Fibroblast of lung (primary cell): ENCODE data around the gene BBX. TPM values are rescaled to one million over a fixed set of nuclear protein-coding genes. Genes with fewer than 3 reads are reported as not detected.

Source experiments
- DNase-seq, 2 donors: peaks; one replicate each; pipeline versions ENCODE4 v3.0.0 to v3.0.0-alpha.2; 2010; ENCODE audit warnings: low read depth in 2 of 2
- H2AFZ ChIP-seq: 2 replicates; pipeline ENCODE4 v1.5.1; 2012; ENCODE audit warnings: low read length, control low read depth, inconsistent platforms
- H3K27ac ChIP-seq: 2 replicates; pipeline ENCODE4 v1.5.1; 2011; ENCODE audit warnings: low read length, control low read depth; ENCODE audit not compliant: insufficient read depth
- H3K27me3 ChIP-seq: 2 replicates; pipeline ENCODE4 v1.5.1; 2011; ENCODE audit warnings: mild to moderate bottlenecking, low read length; ENCODE audit not compliant: control insufficient read depth, insufficient read depth
- H3K36me3 ChIP-seq: 2 replicates; pipeline ENCODE4 v1.5.1; 2011; ENCODE audit warnings: low read length; ENCODE audit not compliant: control insufficient read depth, insufficient read depth
- H3K4me1 ChIP-seq: 2 replicates; pipeline ENCODE4 v1.5.1; 2011; ENCODE audit warnings: low read length; ENCODE audit not compliant: control insufficient read depth, insufficient read depth; ENCODE audit errors: extremely low read depth
- H3K4me2 ChIP-seq: 2 replicates; pipeline ENCODE4 v1.5.1; 2011; ENCODE audit warnings: low read length, control low read depth; ENCODE audit not compliant: insufficient read depth; ENCODE audit errors: extremely low read depth
- H3K4me3 ChIP-seq, 4 experiments: fragments of 200-600 bp in 1 of 4; sonication (generic) in 1 of 4; replicated peaks in 1 of 4; 2 replicates each; pipeline ENCODE4 v1.5.1; 2011 to 2016; ENCODE audit warnings: low read length in 4 of 4, low read depth in 3 of 4, mild to moderate bottlenecking in 3 of 4, control low read depth in 2 of 4, inconsistent platforms in 1 of 4, mixed read lengths in 1 of 4; ENCODE audit not compliant: insufficient read depth in 1 of 4; ENCODE audit errors: control extremely low read depth in 1 of 4
- H3K79me2 ChIP-seq: 2 replicates; pipeline ENCODE4 v1.5.1; 2012; ENCODE audit warnings: mild to moderate bottlenecking, low read length, inconsistent platforms; ENCODE audit not compliant: control insufficient read depth, insufficient read depth
- H3K9ac ChIP-seq: 2 replicates; pipeline ENCODE4 v1.5.1; 2011; ENCODE audit warnings: mild to moderate bottlenecking, low read length, control low read depth; ENCODE audit not compliant: insufficient read depth
- H3K9me3 ChIP-seq: 2 replicates; pipeline ENCODE4 v1.5.1; 2012; ENCODE audit warnings: low read depth, low read length; ENCODE audit not compliant: control insufficient read depth, insufficient read depth
- H4K20me1 ChIP-seq: 2 replicates; pipeline ENCODE4 v1.5.1; 2011; ENCODE audit warnings: low read length; ENCODE audit not compliant: control insufficient read depth, insufficient read depth; ENCODE audit errors: extremely low read depth
- EZH2 ChIP-seq: IDR thresholded peaks from 2 replicates; pipeline ENCODE4 v1.5.1; 2012; ENCODE audit warnings: low read length, control low read depth, mild to moderate bottlenecking; ENCODE audit errors: missing control alignments
- polyA plus RNA-seq, 2 donors: library from polyadenylated mRNA; depleted of rRNA in 1 of 2; stranded (reverse) in 1 of 2; unstranded in 1 of 2; fragments of >200 nt; gene quantifications; 2 replicates each; pipeline ENCODE4 v1.2.1, GENCODE V29; 2011 to 2012; ENCODE audit warnings: missing spikeins in 1 of 2
- total RNA-seq: library from RNA; depleted of rRNA; stranded (reverse); fragments of >200 nt; gene quantifications from 2 replicates; pipeline ENCODE4 v1.2.1, GENCODE V29; 2014
- TF ChIP-seq, protein P1 (sequence below), 2 donors: IDR thresholded peaks in 1 of 2; conservative IDR thresholded peaks in 1 of 2; 1 replicate in 1 of 2; 2 replicates in 1 of 2; pipeline ENCODE4 v1.5.1; 2011 to 2012; ENCODE audit warnings: low read length in 2 of 2, control low read depth in 1 of 2, inconsistent platforms in 1 of 2, low read depth in 1 of 2, mild to moderate bottlenecking in 1 of 2

The BBX gene
- total and polyA plus RNA-seq, 2 donors (not counting 1 experiment from before 2014, with no cell fraction given): 50.0 to 71.2 TPM

DNA sequence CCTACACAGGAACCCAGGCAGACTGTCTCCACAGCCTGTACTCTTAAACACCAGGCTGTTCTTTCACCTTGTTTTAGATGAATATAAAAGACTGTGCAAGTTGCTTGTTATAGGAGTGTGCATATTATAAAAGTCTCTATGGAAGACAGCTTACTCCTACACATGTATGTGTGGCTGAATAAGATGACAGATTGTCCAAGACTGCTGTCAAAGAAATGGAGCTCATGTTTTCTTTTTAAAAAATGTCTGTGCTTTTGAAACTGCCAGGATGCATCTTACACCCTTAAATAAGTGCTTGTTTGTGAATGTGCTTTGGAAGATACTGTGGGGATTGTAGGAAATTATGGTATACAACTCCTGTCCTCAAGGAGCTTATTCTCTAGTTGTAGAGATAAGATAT, 237.4 kb downstream of the BBX start:
- Histone ChIP-seq H2AFZ (no peak overlapping the region), H3K4me1 (no peaks in the 10 kb centered on the region), H4K20me1 (no peaks in the 10 kb centered on the region), H3K9ac (no peak overlapping the region), H3K36me3 (no peaks in the 10 kb centered on the region), H3K27ac (no peak overlapping the region), H3K4me2 (no peak overlapping the region), H3K27me3 (no peaks in the 10 kb centered on the region), H3K9me3 (no peaks in the 10 kb centered on the region), H3K79me2 (no peaks in the 10 kb centered on the region), H3K4me3 (no peak overlapping the region)
- no peak for TF ChIP-seq EZH2
- TF ChIP-seq, protein P1, sequence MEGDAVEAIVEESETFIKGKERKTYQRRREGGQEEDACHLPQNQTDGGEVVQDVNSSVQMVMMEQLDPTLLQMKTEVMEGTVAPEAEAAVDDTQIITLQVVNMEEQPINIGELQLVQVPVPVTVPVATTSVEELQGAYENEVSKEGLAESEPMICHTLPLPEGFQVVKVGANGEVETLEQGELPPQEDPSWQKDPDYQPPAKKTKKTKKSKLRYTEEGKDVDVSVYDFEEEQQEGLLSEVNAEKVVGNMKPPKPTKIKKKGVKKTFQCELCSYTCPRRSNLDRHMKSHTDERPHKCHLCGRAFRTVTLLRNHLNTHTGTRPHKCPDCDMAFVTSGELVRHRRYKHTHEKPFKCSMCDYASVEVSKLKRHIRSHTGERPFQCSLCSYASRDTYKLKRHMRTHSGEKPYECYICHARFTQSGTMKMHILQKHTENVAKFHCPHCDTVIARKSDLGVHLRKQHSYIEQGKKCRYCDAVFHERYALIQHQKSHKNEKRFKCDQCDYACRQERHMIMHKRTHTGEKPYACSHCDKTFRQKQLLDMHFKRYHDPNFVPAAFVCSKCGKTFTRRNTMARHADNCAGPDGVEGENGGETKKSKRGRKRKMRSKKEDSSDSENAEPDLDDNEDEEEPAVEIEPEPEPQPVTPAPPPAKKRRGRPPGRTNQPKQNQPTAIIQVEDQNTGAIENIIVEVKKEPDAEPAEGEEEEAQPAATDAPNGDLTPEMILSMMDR (conservative IDR thresholded peaks at IDR 0.05 in 1 of 2, IDR thresholded peaks at IDR 0.05 in 1 of 2; ENCODE audit: low read depth in 1 of 2, low read length in 2 of 2): no peak
- no peak for DNase-seq

DNA sequence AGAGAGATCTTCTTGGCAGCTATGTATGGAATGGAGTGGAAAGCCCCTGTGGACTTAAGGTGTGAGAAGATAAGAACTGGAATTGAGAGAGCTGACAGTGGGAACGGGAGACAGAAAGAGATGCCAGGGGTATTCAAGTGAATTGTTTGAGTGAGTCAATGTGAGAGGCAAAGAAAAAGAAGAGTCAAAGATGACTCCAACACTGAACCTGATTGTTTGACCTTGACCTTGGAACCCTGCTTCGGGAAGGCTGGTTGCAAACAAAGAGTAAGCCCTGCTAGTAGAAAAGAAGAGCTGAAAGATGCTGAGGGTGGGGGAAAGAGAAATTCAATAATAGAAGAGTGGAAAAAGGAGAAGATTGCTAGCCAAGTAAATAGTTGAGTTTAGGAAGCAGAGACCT, 238.6 kb downstream of the BBX start:
- TF ChIP-seq, protein P1 (conservative IDR thresholded peaks at IDR 0.05 in 1 of 2, IDR thresholded peaks at IDR 0.05 in 1 of 2; ENCODE audit: low read depth in 1 of 2, low read length in 2 of 2): no peak
- no peak for TF ChIP-seq EZH2
- no peak overlapping the region for H2AFZ ChIP-seq
- no peak overlapping the region for H3K4me3 ChIP-seq
- no peaks in the 10 kb centered on the region for H4K20me1 ChIP-seq
- H3K27ac ChIP-seq: no peak overlapping the region
- no peaks in the 10 kb centered on the region for H3K9me3 ChIP-seq
- H3K79me2 ChIP-seq: no peaks in the 10 kb centered on the region
- H3K9ac ChIP-seq: no peak overlapping the region
- H3K4me1 ChIP-seq: no peaks in the 10 kb centered on the region
- no peak overlapping the region for H3K4me2 ChIP-seq
- H3K36me3 ChIP-seq: no peaks in the 10 kb centered on the region
- H3K27me3 ChIP-seq: no peaks in the 10 kb centered on the region
- DNase-seq: no peak

DNA sequence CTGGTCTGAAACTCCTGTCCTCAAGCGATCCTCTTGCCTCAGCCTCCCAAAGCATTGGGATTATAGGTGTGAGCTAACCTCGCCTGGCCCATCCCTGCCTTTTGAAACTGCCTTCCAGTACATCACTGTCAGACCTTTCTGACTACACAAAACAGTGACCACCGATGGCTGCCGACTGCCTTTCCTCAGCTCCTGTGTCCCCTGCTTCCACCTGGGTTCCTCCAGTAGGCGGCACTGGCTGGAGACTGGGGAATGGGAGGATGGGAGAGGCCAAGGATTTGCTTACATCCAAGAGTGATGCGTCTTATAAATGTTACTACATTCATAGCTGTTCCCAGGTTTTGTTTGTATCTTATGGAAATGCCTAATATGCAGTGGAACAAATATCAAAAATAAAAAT, 242.8 kb downstream of the BBX start:
- no peaks in the 10 kb centered on the region for H4K20me1 ChIP-seq
- no peak overlapping the region for H3K27ac ChIP-seq
- no peak for TF ChIP-seq EZH2
- DNase-seq: no peak
- H3K4me1 ChIP-seq: no peaks in the 10 kb centered on the region
- no peak overlapping the region for H3K4me2 ChIP-seq
- H3K4me3 ChIP-seq: no peak overlapping the region
- no peaks in the 10 kb centered on the region for H3K27me3 ChIP-seq
- H3K9ac ChIP-seq: no peak overlapping the region
- H2AFZ ChIP-seq: no peak overlapping the region
- H3K79me2 ChIP-seq: no peaks in the 10 kb centered on the region
- no peaks in the 10 kb centered on the region for H3K9me3 ChIP-seq
- no peaks in the 10 kb centered on the region for H3K36me3 ChIP-seq
